HL-60 (cell line): Measurements from ENCODE around the gene METRN.

Experiments used
- DNase-seq, 2 experiments: peaks; one replicate each; pipeline ENCODE4 v3.0.0-alpha.2; 2010 to 2020; ENCODE audit warnings: low read depth in 1 of 2, low spot score in 1 of 2
- H3K27ac ChIP-seq: fragments of 250-450 bp; sonication (Bioruptor Pico); replicated peaks from 2 replicates; pipeline ENCODE4 v1.5.1; 2020; ENCODE audit warnings: mild to moderate bottlenecking, moderate library complexity
- H3K27me3 ChIP-seq: fragments of 250-450 bp; sonication (Bioruptor Pico); 2 replicates; pipeline ENCODE4 v1.5.1; 2021; ENCODE audit warnings: mild to moderate bottlenecking, moderate library complexity; ENCODE audit not compliant: insufficient read depth, poor library complexity, severe bottlenecking
- H3K4me3 ChIP-seq: replicated peaks from 2 replicates; pipeline ENCODE4 v1.5.1; 2011; ENCODE audit warnings: mild to moderate bottlenecking, control low read depth, low read length; ENCODE audit not compliant: insufficient read depth
- CTCF ChIP-seq: IDR thresholded peaks from one replicate; pipeline ENCODE4 v1.5.1; 2011; ENCODE audit warnings: low read length, control low read depth, inconsistent platforms; ENCODE audit not compliant: insufficient read depth
- GABPA ChIP-seq: IDR thresholded peaks from 2 replicates; pipeline ENCODE4 v1.6.1; 2012; ENCODE audit warnings: low read depth
- POLR2AphosphoS5 ChIP-seq: IDR thresholded peaks from 2 replicates; pipeline ENCODE4 v1.6.1; 2012; ENCODE audit warnings: low read depth
- SPI1 ChIP-seq: IDR thresholded peaks from 2 replicates; pipeline ENCODE4 v1.6.1; 2012; ENCODE audit warnings: low read depth, mild to moderate bottlenecking, borderline replicate concordance
- TF ChIP-seq, protein P1 (sequence below): IDR thresholded peaks from 2 replicates; pipeline ENCODE4 v1.6.1; 2012; ENCODE audit warnings: low read depth; ENCODE audit not compliant: insufficient replicate concordance

Gene METRN

GRCh38 chr16:729768-730665 lies 15.1 kb downstream of the METRN start:
- H3K27me3 ChIP-seq: no peaks in the 10 kb centered on the region
- H3K27ac ChIP-seq: no peak overlapping the region
- TF ChIP-seq POLR2AphosphoS5: no peak; the same call in 1 of the 2 replicates
- no peak for TF ChIP-seq CTCF
- TF ChIP-seq SPI1: no peak
- TF ChIP-seq, protein P1, sequence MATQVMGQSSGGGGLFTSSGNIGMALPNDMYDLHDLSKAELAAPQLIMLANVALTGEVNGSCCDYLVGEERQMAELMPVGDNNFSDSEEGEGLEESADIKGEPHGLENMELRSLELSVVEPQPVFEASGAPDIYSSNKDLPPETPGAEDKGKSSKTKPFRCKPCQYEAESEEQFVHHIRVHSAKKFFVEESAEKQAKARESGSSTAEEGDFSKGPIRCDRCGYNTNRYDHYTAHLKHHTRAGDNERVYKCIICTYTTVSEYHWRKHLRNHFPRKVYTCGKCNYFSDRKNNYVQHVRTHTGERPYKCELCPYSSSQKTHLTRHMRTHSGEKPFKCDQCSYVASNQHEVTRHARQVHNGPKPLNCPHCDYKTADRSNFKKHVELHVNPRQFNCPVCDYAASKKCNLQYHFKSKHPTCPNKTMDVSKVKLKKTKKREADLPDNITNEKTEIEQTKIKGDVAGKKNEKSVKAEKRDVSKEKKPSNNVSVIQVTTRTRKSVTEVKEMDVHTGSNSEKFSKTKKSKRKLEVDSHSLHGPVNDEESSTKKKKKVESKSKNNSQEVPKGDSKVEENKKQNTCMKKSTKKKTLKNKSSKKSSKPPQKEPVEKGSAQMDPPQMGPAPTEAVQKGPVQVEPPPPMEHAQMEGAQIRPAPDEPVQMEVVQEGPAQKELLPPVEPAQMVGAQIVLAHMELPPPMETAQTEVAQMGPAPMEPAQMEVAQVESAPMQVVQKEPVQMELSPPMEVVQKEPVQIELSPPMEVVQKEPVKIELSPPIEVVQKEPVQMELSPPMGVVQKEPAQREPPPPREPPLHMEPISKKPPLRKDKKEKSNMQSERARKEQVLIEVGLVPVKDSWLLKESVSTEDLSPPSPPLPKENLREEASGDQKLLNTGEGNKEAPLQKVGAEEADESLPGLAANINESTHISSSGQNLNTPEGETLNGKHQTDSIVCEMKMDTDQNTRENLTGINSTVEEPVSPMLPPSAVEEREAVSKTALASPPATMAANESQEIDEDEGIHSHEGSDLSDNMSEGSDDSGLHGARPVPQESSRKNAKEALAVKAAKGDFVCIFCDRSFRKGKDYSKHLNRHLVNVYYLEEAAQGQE: no peak
- TF ChIP-seq GABPA: no peak
- no peak overlapping the region for H3K4me3 ChIP-seq
- no peak for DNase-seq

- no peak for DNase-seq
- TF ChIP-seq GABPA (no peak), POLR2AphosphoS5 (peak; percentile 7; the same call in 1 of the 2 replicates)
- H3K4me3 ChIP-seq: no peak overlapping the region
- H3K27me3 ChIP-seq: no peaks in the 10 kb centered on the region
- no peak overlapping the region for H3K27ac ChIP-seq
These were observed 16.0 kb downstream of the METRN start for GRCh38 chr16:730666-731509.

- Histone ChIP-seq H3K4me3 (no peak overlapping the region), H3K27ac (no peak overlapping the region), H3K27me3 (no peaks in the 10 kb centered on the region)
- TF ChIP-seq SPI1 (no peak), POLR2AphosphoS5 (no peak), GABPA (no peak), CTCF (no peak)
- TF ChIP-seq, protein P1: no peak
- no peak for DNase-seq
These were observed 17.4 kb downstream of the METRN start for GRCh38 chr16:732332-732731.

DNA sequence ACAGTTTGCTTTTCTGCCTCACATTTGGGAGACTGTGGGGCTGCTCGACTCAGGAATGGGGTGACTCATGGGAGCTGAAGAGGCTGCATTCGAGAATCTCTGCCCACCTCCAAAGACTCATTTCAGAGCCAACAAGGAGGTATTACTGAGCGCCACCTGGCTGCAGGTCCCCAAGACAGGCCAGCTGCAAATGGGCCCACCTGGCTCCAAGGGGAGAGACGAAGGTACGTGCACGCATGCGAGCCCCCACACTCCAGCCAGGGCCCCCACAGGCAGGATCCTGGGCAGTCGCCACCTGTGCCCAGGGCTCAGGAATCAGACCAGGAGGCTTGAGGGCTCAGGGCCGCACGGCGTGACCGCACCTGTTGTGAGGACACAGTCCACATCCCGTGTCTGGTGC lies 18.0 kb downstream of the METRN start:
- TF ChIP-seq SPI1: no peak
- TF ChIP-seq, protein P1: no peak
- TF ChIP-seq GABPA: no peak
- TF ChIP-seq CTCF: no peak
- TF ChIP-seq POLR2AphosphoS5: no peak
- no peak for DNase-seq

More for the DNA sequence above, 18.0 kb downstream of the METRN start:
- Histone ChIP-seq H3K27ac (no peak overlapping the region), H3K27me3 (no peaks in the 10 kb centered on the region), H3K4me3 (no peak overlapping the region)
